ENCODE data around the gene DHTKD1.

DHTKD1 gene

DNA sequence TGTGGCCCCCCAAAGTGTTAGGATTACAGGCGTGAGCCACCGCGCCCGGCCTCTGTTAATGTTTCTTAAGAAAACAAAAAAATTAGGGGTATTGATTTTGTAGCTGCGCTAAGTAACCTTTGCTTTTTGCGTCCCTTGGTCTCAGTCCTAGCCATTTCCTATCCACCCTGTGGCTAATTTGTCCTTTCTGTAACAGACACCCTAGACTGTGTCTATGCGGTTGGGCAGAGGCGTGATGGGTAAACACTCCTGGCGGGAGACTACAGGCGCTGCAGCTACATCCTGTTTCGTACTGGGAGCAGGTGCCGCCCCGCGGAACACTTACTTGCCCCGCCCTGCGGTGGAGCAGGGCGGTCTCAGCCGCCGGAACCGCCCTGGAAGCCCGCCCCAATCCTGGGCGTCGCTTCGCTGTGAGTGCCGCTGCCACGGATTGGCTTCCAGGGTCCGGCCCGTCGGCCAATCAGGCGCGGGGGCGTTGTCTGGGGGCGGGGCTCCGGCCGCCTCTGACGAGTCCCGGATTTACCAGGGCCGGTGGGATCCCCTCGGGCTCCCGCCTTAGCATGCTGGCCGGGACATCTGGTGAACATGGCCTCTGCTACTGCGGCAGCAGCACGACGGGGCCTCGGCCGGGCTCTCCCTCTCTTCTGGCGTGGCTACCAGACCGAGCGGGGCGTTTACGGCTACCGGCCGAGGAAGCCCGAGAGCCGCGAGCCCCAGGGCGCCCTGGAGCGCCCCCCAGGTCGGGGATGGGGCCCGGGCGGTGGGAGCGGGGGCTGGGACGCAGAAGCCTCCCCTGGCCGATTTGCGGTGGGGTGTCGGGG lies at the start of gene DHTKD1:
Gene DHTKD1 (plus strand): TSS at position 506 of the 821 bp plus-strand sequence. CDS start 80 bp downstream, at position 586.
- FAIRE-seq (peak; percentile 91), DNase-seq (ENCODE audit: insufficient read length, low spot score) (peak; percentile 97)
- TF ChIP-seq POLR2A (IDR thresholded peaks at IDR 0.05; ENCODE audit: low read depth, low read length): peak; percentile 49; the same call in 1 of the 2 replicates

- no peak for TF ChIP-seq POLR2A (IDR thresholded peaks at IDR 0.05; ENCODE audit: low read depth, low read length)
- DNase-seq (ENCODE audit: insufficient read length, low spot score) (no peak), FAIRE-seq (no peak)
These were observed 49.3 kb upstream of the DHTKD1 start for GRCh38 chr10:12019283-12019971.

GRCh38 chr10:12020574-12020973 lies 48.2 kb upstream of the DHTKD1 start:
- FAIRE-seq: peak; percentile 23
- TF ChIP-seq POLR2A (IDR thresholded peaks at IDR 0.05; ENCODE audit: low read depth, low read length): no peak

DNA sequence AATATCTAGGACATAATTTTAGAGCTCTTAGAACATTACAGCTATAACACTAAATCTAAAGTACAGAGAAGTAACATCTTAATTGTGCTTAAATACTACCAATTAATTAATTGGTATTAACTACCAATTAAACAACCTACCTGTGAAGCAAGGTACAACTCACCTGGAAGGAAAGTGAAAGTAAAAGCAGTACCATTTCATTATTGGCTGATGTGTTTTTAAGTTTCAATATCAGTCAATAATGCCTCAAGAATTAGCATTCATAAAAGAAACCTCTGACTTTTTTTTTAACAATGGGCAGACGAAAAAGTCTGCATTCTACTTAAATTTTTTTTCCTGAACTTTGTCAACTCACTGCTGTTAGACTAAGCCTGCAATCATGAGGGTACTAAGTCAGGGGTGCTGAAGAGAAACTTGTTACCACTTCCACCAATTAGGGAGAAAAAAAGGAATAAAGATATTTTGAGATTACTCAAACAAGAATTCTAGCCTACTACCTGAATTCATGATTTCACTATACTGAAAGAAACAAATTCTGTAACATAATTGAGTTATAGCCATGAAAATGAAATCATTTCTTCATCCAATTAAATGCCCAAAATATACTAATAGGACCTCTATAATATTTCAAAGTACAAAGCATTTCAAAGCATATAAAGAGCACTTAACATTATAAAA lies 46.0 kb upstream of the DHTKD1 start:
- no peak for FAIRE-seq
- TF ChIP-seq POLR2A (IDR thresholded peaks at IDR 0.05; ENCODE audit: low read depth, low read length): no peak
- DNase-seq (ENCODE audit: insufficient read length, low spot score): no peak

More at GRCh38 chr10:12020574-12020973, 48.2 kb upstream of the DHTKD1 start:
- no peak for DNase-seq (ENCODE audit: insufficient read length, low spot score)

GRCh38 chr10:12025591-12025990 lies 43.2 kb upstream of the DHTKD1 start:
- no peak for FAIRE-seq

DNA sequence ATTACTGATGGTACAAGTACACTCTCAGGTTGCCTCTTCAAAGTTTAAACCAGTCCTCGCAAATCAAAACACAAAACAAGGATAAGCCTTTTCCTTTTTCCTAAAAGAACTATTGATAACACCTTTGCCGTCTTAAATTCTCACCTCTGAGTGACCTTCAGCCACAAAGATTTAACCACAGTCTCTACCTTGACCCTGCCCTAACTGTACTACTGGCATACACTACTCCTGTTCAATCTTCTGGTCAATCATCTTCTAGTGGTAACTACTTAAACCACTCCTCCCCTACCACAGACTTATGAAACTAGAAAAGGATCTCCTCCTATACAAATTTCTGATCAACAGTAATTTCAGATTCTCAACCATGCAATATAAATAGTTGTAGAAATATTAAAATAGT lies 41.2 kb upstream of the DHTKD1 start:
- no peak for TF ChIP-seq POLR2A (IDR thresholded peaks at IDR 0.05; ENCODE audit: low read depth, low read length)
- no peak for DNase-seq (ENCODE audit: insufficient read length, low spot score)
- peak; percentile 67 for FAIRE-seq

More at GRCh38 chr10:12025591-12025990, 43.2 kb upstream of the DHTKD1 start:
- DNase-seq (ENCODE audit: insufficient read length, low spot score): no peak
- TF ChIP-seq POLR2A (IDR thresholded peaks at IDR 0.05; ENCODE audit: low read depth, low read length): no peak

DNA sequence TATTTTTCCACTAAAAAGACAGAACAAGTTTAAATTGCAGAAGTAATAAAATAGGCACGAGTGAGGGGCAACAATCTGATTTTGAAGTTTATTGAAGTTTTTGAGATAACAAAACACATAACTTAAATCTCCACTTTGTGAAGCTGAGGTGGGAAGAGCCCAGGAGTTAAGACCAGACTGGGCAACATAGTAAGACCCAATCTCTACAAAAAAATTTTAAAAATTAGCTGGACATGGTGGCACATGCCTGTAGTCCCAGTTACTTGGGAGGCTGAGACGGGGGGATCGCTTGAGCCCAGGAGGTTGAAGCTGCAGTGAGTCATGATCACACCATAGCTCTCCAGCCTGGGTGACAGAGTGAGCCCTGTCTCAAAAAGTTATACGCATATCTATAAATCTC lies 37.4 kb upstream of the DHTKD1 start:
- DNase-seq (ENCODE audit: insufficient read length, low spot score): no peak
- FAIRE-seq: no peak
- TF ChIP-seq POLR2A (IDR thresholded peaks at IDR 0.05; ENCODE audit: low read depth, low read length): no peak

- DNase-seq (ENCODE audit: insufficient read length, low spot score) (no peak), FAIRE-seq (no peak)
These were observed 32.6 kb upstream of the DHTKD1 start for GRCh38 chr10:12036073-12036655.

GRCh38 chr10:12041766-12042408 lies 26.9 kb upstream of the DHTKD1 start:
- DNase-seq (ENCODE audit: insufficient read length, low spot score): peak; percentile 16
- TF ChIP-seq POLR2A (IDR thresholded peaks at IDR 0.05; ENCODE audit: low read depth, low read length): no peak
- peak; percentile 61 for FAIRE-seq

More at GRCh38 chr10:12036073-12036655, 32.6 kb upstream of the DHTKD1 start:
- TF ChIP-seq POLR2A (IDR thresholded peaks at IDR 0.05; ENCODE audit: low read depth, low read length): no peak

- no peak for FAIRE-seq
- TF ChIP-seq POLR2A (IDR thresholded peaks at IDR 0.05; ENCODE audit: low read depth, low read length): peak; percentile 40; the same call in 1 of the 2 replicates
- DNase-seq (ENCODE audit: insufficient read length, low spot score): peak; percentile 7
These were observed 26.4 kb upstream of the DHTKD1 start for GRCh38 chr10:12042409-12042796.

DNA sequence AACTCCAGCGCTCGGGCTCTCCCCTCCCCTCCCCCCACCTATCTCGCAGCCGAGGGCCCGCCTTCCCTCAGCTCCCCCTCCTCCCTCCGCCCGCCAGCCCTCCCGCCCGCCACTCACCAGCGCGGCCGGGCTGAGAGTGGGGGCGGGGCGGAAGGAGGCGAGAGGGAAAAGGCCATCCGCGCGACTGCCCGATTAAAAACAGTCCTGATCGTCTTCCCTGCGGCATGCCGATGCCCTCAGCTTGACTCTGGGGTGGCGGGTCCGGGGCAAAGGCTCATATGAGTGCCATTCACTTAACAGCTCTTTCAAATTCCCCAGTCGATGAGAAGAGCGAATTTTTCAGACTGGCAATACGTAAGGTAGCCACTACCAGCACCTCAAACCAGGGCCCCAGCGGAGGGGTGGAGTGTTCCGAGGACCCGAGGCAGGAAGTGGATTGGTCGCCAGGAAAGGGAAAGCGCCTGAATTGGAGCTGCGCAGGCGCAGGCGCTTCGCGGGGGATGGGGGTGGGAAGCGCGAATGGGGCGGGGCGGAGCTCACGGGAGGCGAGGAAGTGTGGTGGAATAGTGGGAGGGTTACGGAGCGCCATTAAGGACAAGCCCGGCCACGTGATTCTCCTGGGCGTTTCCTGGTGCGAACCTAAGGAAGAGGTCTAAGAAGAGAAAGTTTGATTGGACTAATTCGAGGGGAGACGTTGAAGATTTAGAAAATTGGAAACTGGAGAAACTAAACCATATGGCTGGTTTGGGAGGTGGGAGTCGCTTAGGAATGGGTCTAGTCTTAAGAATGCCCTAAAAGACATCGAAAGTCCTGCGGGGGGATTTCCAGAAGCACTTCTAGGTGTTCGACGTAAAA lies 25.7 kb upstream of the DHTKD1 start, which contains the start of gene UPF2:
Gene UPF2 (minus strand): TSS at position 13 of the 855 bp plus-strand sequence. CDS start 7,386 bp downstream, outside the sequence.
- TF ChIP-seq POLR2A (IDR thresholded peaks at IDR 0.05; ENCODE audit: low read depth, low read length): peak; percentile 2; the same call in 1 of the 2 replicates
- peak; percentile 94 for FAIRE-seq

DNA sequence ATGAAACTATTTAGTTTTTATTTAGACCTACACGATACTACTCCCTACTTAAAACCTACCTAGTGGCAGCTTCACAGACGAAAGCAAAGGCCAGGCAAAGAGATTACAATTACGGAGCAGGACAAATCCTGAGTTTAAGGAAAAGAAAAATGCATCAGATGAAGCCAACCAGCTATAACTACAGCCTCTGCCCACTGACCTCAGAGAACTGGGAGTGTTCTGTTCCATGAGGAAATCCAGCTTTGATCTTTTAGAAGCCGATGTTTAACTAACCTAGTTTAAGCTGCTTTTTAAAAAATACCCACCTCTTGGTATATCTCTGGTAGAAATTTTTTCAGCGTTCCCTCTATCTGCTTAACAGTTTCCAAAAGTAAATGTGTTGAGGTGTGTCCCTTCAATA lies 23.2 kb upstream of the DHTKD1 start:
- no peak for FAIRE-seq
- no peak for TF ChIP-seq POLR2A (IDR thresholded peaks at IDR 0.05; ENCODE audit: low read depth, low read length)
- DNase-seq (ENCODE audit: insufficient read length, low spot score): no peak

More for the DNA sequence above, 25.7 kb upstream of the DHTKD1 start, which contains the start of gene UPF2:
- peak; percentile 89 for DNase-seq (ENCODE audit: insufficient read length, low spot score)
